GM23338 (cell line): ENCODE data around the gene SUSD4.

Source experiments
- CREB1 ChIP-seq: fragments of 250-450 bp; sonication (Bioruptor Pico); IDR thresholded peaks from 2 replicates; pipeline ENCODE4 v1.5.0; 2020; ENCODE audit warnings: low read depth, mild to moderate bottlenecking, moderate library complexity
- CTCF ChIP-seq, 2 experiments: fragments of 200-600 bp in 1 of 2; sonication (generic) in 1 of 2; conservative IDR thresholded peaks; 2 replicates each; pipeline versions ENCODE4 v1.5.1 to v1.6.1; 2016 to 2017; ENCODE audit warnings: antibody characterized with exemption in 2 of 2, low read depth in 2 of 2, mild to moderate bottlenecking in 2 of 2, moderate library complexity in 1 of 2
- ETS1 ChIP-seq: IDR thresholded peaks from 2 replicates; pipeline ENCODE4 v1.6.1; 2016; ENCODE audit warnings: antibody characterized with exemption
- EZH2 ChIP-seq: fragments of 200-600 bp; sonication (generic); IDR thresholded peaks from one replicate; pipeline ENCODE4 v1.8.0; 2017; ENCODE audit warnings: antibody characterized with exemption, mild to moderate bottlenecking, low read depth; ENCODE audit not compliant: unreplicated experiment
- EZH2phosphoT487 ChIP-seq: fragments of 200-600 bp; sonication (generic); IDR thresholded peaks from one replicate; pipeline ENCODE4 v1.8.1; 2018; ENCODE audit warnings: antibody characterized with exemption; ENCODE audit not compliant: unreplicated experiment
- JUNB ChIP-seq: IDR thresholded peaks from one replicate; pipeline ENCODE4 v1.6.1; 2016; ENCODE audit warnings: antibody characterized with exemption; ENCODE audit not compliant: unreplicated experiment
- NANOG ChIP-seq: IDR thresholded peaks from 2 replicates; pipeline ENCODE4 v1.6.1; 2016; ENCODE audit warnings: antibody characterized with exemption, borderline replicate concordance
- POLR2AphosphoS5 ChIP-seq: IDR thresholded peaks from 2 replicates; pipeline ENCODE4 v1.6.1; 2016; ENCODE audit warnings: antibody characterized with exemption, low read depth
- REST ChIP-seq: IDR thresholded peaks from one replicate; pipeline ENCODE4 v1.6.1; 2018; ENCODE audit warnings: antibody characterized with exemption; ENCODE audit not compliant: unreplicated experiment
- STAT1 ChIP-seq: IDR thresholded peaks from one replicate; pipeline ENCODE4 v1.6.1; 2016; ENCODE audit warnings: antibody characterized with exemption; ENCODE audit not compliant: unreplicated experiment
- ZNF114 ChIP-seq: fragments of 250-450 bp; sonication (Bioruptor Pico); IDR thresholded peaks from 2 replicates; pipeline ENCODE4 v1.5.0; 2020; ENCODE audit warnings: mild to moderate bottlenecking, moderate library complexity
- ZNF331 ChIP-seq: fragments of 250-450 bp; sonication (Bioruptor Pico); IDR thresholded peaks from 2 replicates; pipeline ENCODE4 v1.5.0; 2020; ENCODE audit warnings: low read depth, mild to moderate bottlenecking, moderate library complexity
- ZNF462 ChIP-seq: fragments of 250-450 bp; sonication (Bioruptor Pico); IDR thresholded peaks from 2 replicates; pipeline ENCODE4 v1.5.0; 2020; ENCODE audit warnings: mild to moderate bottlenecking, moderate library complexity

GRCh38 chr1:223331301-223331700 lies 32.7 kb downstream of the SUSD4 start:
- TF ChIP-seq EZH2phosphoT487 (no peak), CTCF (conservative IDR thresholded peaks at IDR 0.05; ENCODE audit: low read depth in 2 of 2) (no peak), REST (no peak), ZNF114 (no peak), EZH2 (no peak), POLR2AphosphoS5 (no peak), ETS1 (no peak), CREB1 (CRISPR knock-in tag) (no peak), NANOG (no peak), ZNF331 (CRISPR knock-in tag) (no peak), ZNF462 (no peak), JUNB (no peak), STAT1 (no peak)
